Measurements from ENCODE around the gene LSM4.

Gene LSM4

GRCh38 chr19:18279266-18279515 is 43.7 kb downstream of the LSM4 start:
- no peak for DNase-seq (ENCODE audit: extremely low read depth in 1 of 2, low read depth in 1 of 2)

GRCh38 chr19:18278521-18279265 is 44.2 kb downstream of the LSM4 start:
- no peak for DNase-seq (ENCODE audit: extremely low read depth in 1 of 2, low read depth in 1 of 2)

GRCh38 chr19:18274781-18275356 is 48.0 kb downstream of the LSM4 start:
- DNase-seq (ENCODE audit: extremely low read depth in 1 of 2, low read depth in 1 of 2), result no peak

DNA sequence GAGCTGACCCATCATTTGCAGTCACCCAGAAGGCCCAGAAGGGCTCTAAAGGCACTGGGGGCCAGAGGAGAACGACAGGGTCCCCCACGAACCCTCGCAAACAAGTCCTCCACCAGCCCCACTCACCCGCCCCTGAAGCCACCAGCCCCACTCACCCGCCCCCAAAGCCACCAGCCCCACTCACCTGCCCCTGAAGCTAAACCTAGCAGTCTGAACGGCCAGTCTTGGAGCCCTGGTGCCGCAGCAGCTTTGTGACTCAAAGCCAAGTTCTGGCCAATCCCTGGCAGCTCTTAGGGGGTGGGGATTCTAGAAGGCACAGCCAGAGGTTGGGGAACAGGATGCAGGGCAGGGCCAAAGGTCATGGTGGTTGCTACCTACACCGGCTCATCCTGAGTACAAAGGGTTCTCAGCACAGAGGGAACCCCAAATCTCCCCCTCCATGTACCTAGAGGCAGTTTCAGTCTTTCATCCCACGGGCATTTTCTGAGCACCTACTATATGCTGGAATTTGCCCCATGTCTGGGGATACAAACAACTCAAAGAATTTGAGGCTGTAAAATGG is 48.6 kb downstream of the LSM4 start, which contains the start of gene IQCN:
Gene IQCN, minus strand, starts transcription at position 234 of the 562 bp plus-strand sequence. CDS start 4,974 bp downstream, outside the sequence.
- DNase-seq (ENCODE audit: extremely low read depth in 1 of 2, low read depth in 1 of 2), result no peak

DNA sequence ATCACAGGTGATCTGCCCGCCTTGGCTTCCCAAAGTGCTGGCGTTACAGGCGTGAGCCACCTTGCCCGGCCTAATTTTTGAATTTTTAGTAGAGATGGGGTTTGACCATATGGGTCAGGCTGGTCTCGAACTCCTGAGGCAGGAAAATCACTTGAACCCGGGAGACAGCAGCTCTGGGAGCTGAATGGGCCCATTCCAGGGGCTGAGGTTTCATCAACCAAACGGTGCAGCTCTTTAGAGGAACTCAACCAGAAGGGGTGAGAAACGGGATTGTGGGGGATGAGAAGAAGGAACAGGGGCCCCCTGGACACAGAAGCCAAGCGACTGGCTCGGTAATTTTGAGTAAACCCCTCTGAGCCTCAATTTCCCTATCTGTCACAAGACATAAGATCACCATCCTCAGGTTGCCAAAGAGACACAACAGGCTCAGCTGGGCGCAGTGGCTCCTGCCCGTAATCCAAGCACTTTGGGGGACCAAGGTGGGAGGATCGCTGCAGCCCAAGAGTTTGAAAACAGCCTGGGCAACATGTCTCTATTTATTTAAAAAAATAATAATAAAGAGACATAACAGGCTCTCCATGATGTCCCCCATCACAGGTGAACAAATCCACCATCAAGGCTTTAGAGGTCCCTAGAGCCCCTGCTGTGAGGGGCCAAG is 49.2 kb downstream of the LSM4 start:
- no peak for DNase-seq (ENCODE audit: extremely low read depth in 1 of 2, low read depth in 1 of 2)

GRCh38 chr19:18271433-18271841 is 51.4 kb downstream of the LSM4 start:
- DNase-seq (ENCODE audit: extremely low read depth in 1 of 2, low read depth in 1 of 2), result no peak

- no peak for DNase-seq (ENCODE audit: extremely low read depth in 1 of 2, low read depth in 1 of 2)
Observed at GRCh38 chr19:18270326-18270725, 52.5 kb downstream of the LSM4 start.

DNA sequence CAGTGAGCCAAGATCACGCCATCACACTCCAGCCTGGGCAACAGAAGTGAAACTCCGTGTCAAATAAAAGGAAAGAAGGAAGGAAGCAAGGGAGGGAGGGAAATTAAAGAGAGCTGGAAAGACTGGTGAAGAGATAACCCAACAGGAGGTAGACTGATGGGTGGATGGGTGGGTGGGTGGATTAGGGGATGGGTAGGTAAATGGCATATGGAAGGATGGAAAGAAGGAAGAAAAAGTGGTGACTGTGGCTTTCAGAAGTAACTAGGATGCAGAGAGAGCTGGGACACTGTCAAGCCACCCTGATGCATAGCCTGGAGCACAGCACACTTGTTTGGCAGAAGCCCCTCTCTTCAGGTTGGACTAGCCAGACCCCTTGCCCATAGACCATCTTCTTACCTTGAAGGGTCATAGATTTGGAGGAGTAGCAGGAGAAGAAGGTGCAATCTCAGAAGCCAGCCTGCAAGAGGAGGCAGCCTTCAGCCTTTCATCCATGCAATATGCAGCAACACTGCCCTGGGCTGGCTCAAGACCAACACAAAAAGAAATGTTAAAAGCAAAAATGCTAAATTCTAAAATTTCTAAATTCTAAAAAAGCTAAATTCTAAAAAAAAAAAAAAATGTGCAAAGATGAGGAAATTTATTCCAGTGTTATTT is 53.7 kb downstream of the LSM4 start:
- DNase-seq (ENCODE audit: extremely low read depth in 1 of 2, low read depth in 1 of 2), result no peak

- no peak for DNase-seq (ENCODE audit: extremely low read depth in 1 of 2, low read depth in 1 of 2)
Observed at GRCh38 chr19:18266771-18267686, 55.8 kb downstream of the LSM4 start.

- DNase-seq (ENCODE audit: extremely low read depth in 1 of 2, low read depth in 1 of 2), result no peak
Observed at GRCh38 chr19:18265582-18265981, 57.3 kb downstream of the LSM4 start.

- no peak for DNase-seq (ENCODE audit: extremely low read depth in 1 of 2, low read depth in 1 of 2)
Observed at GRCh38 chr19:18264971-18265540, 57.8 kb downstream of the LSM4 start.

DNA sequence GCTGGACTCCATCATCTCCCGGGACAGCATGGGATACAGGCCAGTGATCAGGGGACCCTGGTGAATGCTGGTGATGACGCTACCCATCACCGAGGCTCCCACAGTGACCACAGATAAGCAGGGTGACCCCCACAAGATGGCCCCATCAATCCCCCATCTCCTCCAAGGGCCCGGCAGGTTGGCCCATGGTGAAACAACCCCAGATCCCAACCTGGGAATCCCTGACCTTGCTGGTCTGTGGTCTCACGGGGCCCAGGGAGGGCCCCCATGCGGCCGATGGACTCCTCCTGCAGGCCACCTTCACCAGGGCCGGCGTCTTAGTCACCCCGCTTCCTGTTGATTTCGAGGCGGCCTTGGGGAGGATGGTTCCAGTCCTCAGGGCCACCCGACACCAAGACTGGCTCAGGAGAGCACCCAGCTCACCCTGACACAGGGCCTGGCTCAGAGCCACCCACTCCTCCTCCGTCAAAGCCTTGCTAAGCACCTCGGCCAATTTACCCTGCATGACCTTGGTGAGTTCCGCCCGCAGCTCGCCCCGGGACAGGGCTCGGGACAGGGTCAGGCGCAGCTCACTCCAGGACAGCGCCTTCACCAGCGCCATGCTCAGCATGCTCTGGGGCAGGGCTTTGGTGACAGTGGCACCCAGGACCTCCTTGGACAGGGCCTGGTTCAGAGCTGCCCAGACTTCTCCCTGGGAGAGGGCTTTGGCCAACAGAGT is 58.6 kb downstream of the LSM4 start:
- DNase-seq (ENCODE audit: extremely low read depth in 1 of 2, low read depth in 1 of 2), result no peak

- no peak for DNase-seq (ENCODE audit: extremely low read depth in 1 of 2, low read depth in 1 of 2)
Observed at GRCh38 chr19:18263324-18264136, 59.3 kb downstream of the LSM4 start.

DNA sequence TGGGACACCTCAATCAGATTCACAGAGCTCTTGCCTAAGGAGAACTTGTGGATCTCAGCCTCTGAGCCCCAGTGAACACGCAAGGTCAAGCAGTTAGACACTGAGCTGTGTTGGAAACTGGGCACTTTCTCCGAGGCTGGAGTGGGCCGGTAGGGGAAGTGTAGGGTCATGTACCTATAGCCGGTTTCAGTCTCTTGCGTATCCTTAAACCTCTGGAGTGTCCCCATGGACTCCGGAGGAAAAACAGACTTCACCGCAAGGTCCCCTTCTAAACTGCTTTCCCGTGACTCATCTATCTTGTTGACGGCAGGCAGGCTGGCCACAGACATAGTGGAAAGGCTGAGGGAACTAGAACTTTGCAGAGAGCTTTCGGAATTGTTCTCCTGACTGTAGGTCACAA is 60.0 kb downstream of the LSM4 start:
- no peak for DNase-seq (ENCODE audit: extremely low read depth in 1 of 2, low read depth in 1 of 2)

GRCh38 chr19:18262144-18262543 is 60.7 kb downstream of the LSM4 start:
- DNase-seq (ENCODE audit: extremely low read depth in 1 of 2, low read depth in 1 of 2), result no peak

GRCh38 chr19:18261474-18261873 is 61.4 kb downstream of the LSM4 start:
- DNase-seq (ENCODE audit: extremely low read depth in 1 of 2, low read depth in 1 of 2), result no peak

DNA sequence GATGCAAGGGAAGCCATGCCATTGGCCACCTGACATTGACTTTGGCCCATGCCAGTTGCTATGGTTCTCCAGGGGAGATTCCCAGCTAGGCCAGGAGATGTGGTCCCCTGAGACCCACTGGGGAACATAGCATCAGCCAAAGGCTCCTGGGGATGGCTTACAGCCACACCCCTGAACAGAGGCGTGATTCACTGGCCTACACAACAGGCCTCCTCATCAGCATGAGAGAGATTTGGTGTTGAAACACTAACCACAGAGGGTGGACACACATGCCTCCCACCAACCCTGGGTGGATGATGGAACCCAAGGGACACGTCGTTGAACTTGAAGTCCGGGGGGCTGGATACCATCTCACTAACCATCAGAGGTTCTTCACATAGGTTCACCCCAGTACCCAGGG is 63.0 kb downstream of the LSM4 start:
- no peak for DNase-seq (ENCODE audit: extremely low read depth in 1 of 2, low read depth in 1 of 2)
